GM12878 (cell line): ENCODE measurements around the gene GSG1L. TPM values are rescaled to one million over a fixed set of nuclear protein-coding genes. Genes with fewer than 3 reads are reported as not detected.

Experiments
- ATAC-seq: fragments of 200-7000 bp; cut with Tn5 transposase; 3 replicates; pipeline ENCODE4 v1.9.1; 2020; ENCODE audit warnings: mild to moderate bottlenecking, moderate library complexity
- BruUV-seq: library from RNA; stranded (reverse); fragments of 400-500 nt; replicated peaks from 2 replicates; lab custom pipeline; 2021; lab: Mats Ljungman, UMichigan
- CTCF ChIA-PET: fragments of 300-600 bp; sonication (Branson Sonifier 250); formaldehyde crosslinking; extraction: SDS; loops from one replicate; lab custom pipeline; 2021; ENCODE audit warnings: inconsistent platforms; lab: Yijun Ruan, JAX
- POLR2A ChIA-PET: fragments of 350-600 bp; formaldehyde crosslinking; extraction: SDS; loops from one replicate; lab custom pipeline; 2021; ENCODE audit warnings: inconsistent platforms; lab: Charles Lee
- RAD21 ChIA-PET: fragments of 300-600 bp; sonication (Branson Sonifier 250); formaldehyde crosslinking; loops from one replicate; lab custom pipeline; 2023; ENCODE audit warnings: antibody characterized with exemption; ENCODE audit not compliant: unreplicated experiment; lab: Charles Lee
- SMC1A ChIA-PET: fragments of 300-600 bp; sonication (Branson Sonifier 250); formaldehyde crosslinking; loops from one replicate; lab custom pipeline; 2023; ENCODE audit not compliant: unreplicated experiment, uncharacterized antibody; lab: Charles Lee
- DNase-seq: peaks from one replicate; pipeline ENCODE4 v3.0.0-alpha.2; 2011; ENCODE audit warnings: low read depth, low spot score
- FAIRE-seq: peaks from 3 replicates; lab custom pipeline; 2011; peaks lifted over from hg19 to GRCh38; lab: Jason Lieb, UNC
- H2AFZ ChIP-seq: 2 replicates; pipeline ENCODE4 v1.6.0; 2011; ENCODE audit warnings: low read depth, low read length, control low read depth; ENCODE audit not compliant: control insufficient read depth
- H3K27ac ChIP-seq: 2 replicates; pipeline ENCODE4 v1.5.1; 2011; ENCODE audit warnings: control low read depth; ENCODE audit not compliant: control insufficient read depth, insufficient read depth
- H3K27me3 ChIP-seq, 2 experiments: replicated peaks in 1 of 2; 2 replicates each; pipeline versions ENCODE4 v1.6.0 to v1.6.1; 2011; ENCODE audit warnings: low read length in 1 of 2; ENCODE audit not compliant: control insufficient read depth in 2 of 2, insufficient read depth in 2 of 2
- H3K36me3 ChIP-seq, 2 experiments: 2 replicates each; pipeline ENCODE4 v1.5.1; 2011; ENCODE audit warnings: low read length in 1 of 2; ENCODE audit not compliant: control insufficient read depth in 2 of 2, insufficient read depth in 2 of 2
- H3K4me1 ChIP-seq: 2 replicates; pipeline ENCODE4 v1.6.1; 2011; ENCODE audit warnings: mild to moderate bottlenecking, low read length, moderate library complexity, mixed read lengths; ENCODE audit not compliant: control insufficient read depth, insufficient read depth
- H3K4me2 ChIP-seq: 2 replicates; pipeline ENCODE4 v1.6.0; 2011; ENCODE audit warnings: control low read depth; ENCODE audit not compliant: control insufficient read depth, insufficient read depth
- H3K4me3 ChIP-seq: fragments of 200-600 bp; sonication (generic); 2 replicates; pipeline ENCODE4 v1.5.1; 2016
- H3K79me2 ChIP-seq: 2 replicates; pipeline ENCODE4 v1.6.0; 2011; ENCODE audit warnings: low read length; ENCODE audit not compliant: control insufficient read depth, insufficient read depth
- H3K9ac ChIP-seq: 2 replicates; pipeline ENCODE4 v1.8.0; 2011; ENCODE audit warnings: low read length, control low read depth, mixed read lengths; ENCODE audit not compliant: control insufficient read depth, insufficient read depth
- H3K9me3 ChIP-seq: replicated peaks from 3 replicates; pipeline ENCODE4 v1.5.1; 2011; ENCODE audit warnings: mild to moderate bottlenecking, low read length; ENCODE audit not compliant: control insufficient read depth, insufficient read depth
- H4K20me1 ChIP-seq: 2 replicates; pipeline ENCODE4 v1.6.0; 2011; ENCODE audit not compliant: control insufficient read depth, insufficient read depth
- BCL11A ChIP-seq: IDR thresholded peaks from 2 replicates; pipeline ENCODE4 v1.6.1; 2011; ENCODE audit warnings: low read depth, low read length
- BMI1 ChIP-seq: fragments of 450-650 bp; IDR thresholded peaks from 2 replicates; pipeline ENCODE4 v1.6.1; 2016; ENCODE audit warnings: mild to moderate bottlenecking, moderate library complexity, borderline replicate concordance
- CBX3 ChIP-seq: fragments of 200-600 bp; sonication (generic); IDR thresholded peaks from 2 replicates; pipeline ENCODE4 v1.6.1; 2016; ENCODE audit warnings: low read depth, borderline replicate concordance
- CEBPB ChIP-seq, 2 experiments: fragments of 150-350 bp in 1 of 2; IDR thresholded peaks; 2 replicates each; pipeline ENCODE4 v1.6.1; 2012 to 2014; ENCODE audit warnings: low read depth in 2 of 2, low read length in 2 of 2, borderline replicate concordance in 1 of 2, inconsistent platforms in 1 of 2
- EP300 ChIP-seq, 2 experiments: fragments of 150-350 bp in 1 of 2; IDR thresholded peaks; 2 replicates each; pipeline ENCODE4 v1.6.1; 2011 to 2012; ENCODE audit warnings: low read depth in 2 of 2, low read length in 2 of 2, borderline replicate concordance in 1 of 2, improper control_type of control experiment in 1 of 2, inconsistent platforms in 1 of 2; ENCODE audit not compliant: control insufficient read depth in 1 of 2
- ETV6 ChIP-seq, 2 experiments: fragments of 450-650 bp in 1 of 2; IDR thresholded peaks in 1 of 2; conservative IDR thresholded peaks in 1 of 2; 2 replicates each; pipeline ENCODE4 v1.6.1; 2014; ENCODE audit warnings: antibody characterized with exemption in 1 of 2, borderline replicate concordance in 1 of 2, low read depth in 1 of 2, mild to moderate bottlenecking in 1 of 2, moderate library complexity in 1 of 2
- FOXM1 ChIP-seq: IDR thresholded peaks from 2 replicates; pipeline ENCODE4 v1.6.1; 2012; ENCODE audit warnings: low read depth, mild to moderate bottlenecking, inconsistent platforms, low read length, moderate library complexity
- KLF5 ChIP-seq: fragments of 450-650 bp; IDR thresholded peaks from 2 replicates; pipeline ENCODE4 v1.6.1; 2014; ENCODE audit warnings: mild to moderate bottlenecking; ENCODE audit not compliant: partially characterized antibody
- NBN ChIP-seq: fragments of 450-650 bp; IDR thresholded peaks from 2 replicates; pipeline ENCODE4 v1.6.1; 2016
- NRF1 ChIP-seq: conservative IDR thresholded peaks from 2 replicates; pipeline ENCODE4 v1.6.1; 2011; ENCODE audit warnings: mild to moderate bottlenecking, low read depth, low read length, improper control_type of control experiment
- POLR2AphosphoS5 ChIP-seq: IDR thresholded peaks from 2 replicates; pipeline ENCODE4 v1.6.1; 2011; ENCODE audit warnings: mild to moderate bottlenecking, low read length, inconsistent platforms
- RCOR1 ChIP-seq: conservative IDR thresholded peaks from 2 replicates; pipeline ENCODE4 v1.6.1; 2012; ENCODE audit warnings: low read depth, low read length, improper control_type of control experiment
- SUPT20H ChIP-seq: IDR thresholded peaks from 2 replicates; pipeline ENCODE4 v1.6.1; 2011; ENCODE audit warnings: low read depth, mild to moderate bottlenecking, low read length, moderate library complexity, borderline replicate concordance; ENCODE audit not compliant: control insufficient read depth
- TCF12 ChIP-seq: IDR thresholded peaks from 2 replicates; pipeline ENCODE4 v1.6.1; 2011; ENCODE audit warnings: low read depth, mild to moderate bottlenecking, low read length
- ZBTB4 ChIP-seq: fragments of 450-650 bp; formaldehyde crosslinking; IDR thresholded peaks from 2 replicates; pipeline ENCODE4 v1.4.0; 2022; ENCODE audit warnings: mild to moderate bottlenecking, moderate library complexity
- WGBS: methylation state at CpG from one replicate; pipeline ENCODE4 v1.1.6; 2016; ENCODE audit warnings: low lambda C conversion rate; ENCODE audit not compliant: insufficient replicate concordance, insufficient coverage; ENCODE audit errors: missing lambda C conversion rate; 5-methylcytosine and 5-hydroxymethylcytosine counted together
- in situ Hi-C: fragments of 300-500 bp; cut with MboI; formaldehyde crosslinking; loops from 9 replicates; pipeline ENCODE4 v1.14.3; 2018; ENCODE audit warnings: mixed read lengths
- intact Hi-C: fragments of 100-400 bp; cut with micrococcal nuclease; formaldehyde crosslinking; loops from one replicate; pipeline ENCODE4 v1.14.2; 2022; ENCODE audit not compliant: unreplicated experiment
- polyA plus RNA-seq, 11 experiments: library from polyadenylated mRNA; depleted of rRNA in 4 of 11; unstranded in 6 of 11; stranded (reverse) in 5 of 11; fragments of >200 nt; fragmentation: Nextera tagmentation in 4 of 11; fragmentation: Illumina TruSeq in 1 of 11; extraction: Ambion mirVana in 4 of 11; extraction: Trizol in 1 of 11; gene quantifications; 1 replicate in 1 of 11; 2 replicates in 10 of 11; pipeline versions ENCODE4 v1.2.1 to v1.2.3, GENCODE V29; 2011 to 2016; ENCODE audit warnings: inconsistent platforms in 2 of 11, missing spikeins in 2 of 11, low read depth in 1 of 11
- total RNA-seq, 4 experiments: library from RNA; depleted of rRNA in 3 of 4; stranded (reverse); fragments of >200 nt in 3 of 4; fragmentation: Illumina TruSeq in 1 of 4; extraction: Trizol in 1 of 4; gene quantifications; 2 replicates each; pipeline versions ENCODE4 v1.2.1 to v1.2.3, GENCODE V29; 2013 to 2021

The GSG1L gene
- total and polyA plus RNA-seq, 10 of the 15 experiments (the other 5 are each of a cell fraction or from before 2014, with no cell fraction given): not detected

- TF ChIP-seq ZBTB4 (CRISPR knock-in tag) (no peak), POLR2AphosphoS5 (no peak)
- TF ChIP-seq, all 136 proteins: peak for 0
These were observed 52.3 kb downstream of the GSG1L start (continued) for GRCh38 chr16:28011223-28011622.

DNA sequence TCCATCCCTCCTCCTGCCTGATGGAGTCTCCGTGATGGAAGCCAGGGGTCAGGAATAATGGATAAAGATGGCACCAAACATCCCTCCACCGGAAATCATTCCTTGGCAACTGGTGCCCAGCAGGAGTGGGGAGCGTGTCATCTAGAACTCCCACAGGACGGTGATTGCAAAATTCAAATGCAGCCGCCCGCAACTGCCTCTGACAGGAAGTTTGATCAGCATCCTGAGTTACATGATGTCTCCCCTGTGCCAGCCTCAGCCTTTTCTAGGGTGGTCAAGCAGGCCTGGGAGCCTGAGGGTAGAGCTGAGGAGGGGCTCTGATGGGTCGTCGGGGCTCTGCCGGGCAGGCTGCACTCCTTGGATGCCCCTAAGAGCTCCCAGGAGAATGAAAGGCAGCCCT, 52.8 kb downstream of the GSG1L start:
- POLR2A ChIA-PET: no interaction called here
- WGBS: 5% methylated on average over 9 of the region's 9 CpGs
- no TSS peak for BruUV-seq
- Histone ChIP-seq H3K4me3 (no peak overlapping the region), H3K79me2 (no peaks in the 10 kb centered on the region), H3K27me3 (peaks cover 2% of the 10 kb centered on the region in 2 experiments; a peak in 1 of 4 replicates), H3K4me1 (no peaks in the 10 kb centered on the region), H3K36me3 (no peaks in the 10 kb centered on the region), H4K20me1 (no peaks in the 10 kb centered on the region), H3K9me3 (no peaks in the 10 kb centered on the region), H3K9ac (no peak overlapping the region), H3K27ac (no peak overlapping the region), H2AFZ (no peak overlapping the region), H3K4me2 (no peak overlapping the region)
- SMC1A ChIA-PET: no interaction called here
- no peak for DNase-seq
- ATAC-seq: no peak
- in situ Hi-C loops: no loop called here
- intact Hi-C loops: no loop called here
- RAD21 ChIA-PET: no interaction called here
- TF ChIP-seq CBX3: no peak
- no peak for TF ChIP-seq TCF12
- no peak for TF ChIP-seq NBN
- no peak for TF ChIP-seq BMI1
- TF ChIP-seq FOXM1: no peak
- no peak for TF ChIP-seq CEBPB (IDR thresholded peaks at IDR 0.05; ENCODE audit: borderline replicate concordance in 1 of 2, low read depth in 2 of 2, low read length in 2 of 2)
- TF ChIP-seq RCOR1: no peak
- TF ChIP-seq SUPT20H: no peak
- TF ChIP-seq KLF5: no peak
- TF ChIP-seq ETV6 (conservative IDR thresholded peaks at IDR 0.05 in 1 of 2, IDR thresholded peaks at IDR 0.05 in 1 of 2; ENCODE audit: borderline replicate concordance in 1 of 2, low read depth in 1 of 2): no peak
- TF ChIP-seq NRF1: no peak
- no peak for TF ChIP-seq EP300 (IDR thresholded peaks at IDR 0.05; ENCODE audit: borderline replicate concordance in 1 of 2, control insufficient read depth in 1 of 2, low read depth in 2 of 2, low read length in 2 of 2)
- no peak for TF ChIP-seq BCL11A
- no peak for FAIRE-seq
- CTCF ChIA-PET: no interaction called here
